WTC11 (cell line): Measurements from ENCODE around the gene TMEM121B. TPM values are rescaled to one million over a fixed set of nuclear protein-coding genes. Genes with fewer than 3 reads are reported as not detected.

Source experiments
- ATAC-seq: fragments of 200-7000 bp; cut with Tn5 transposase; 2 replicates; pipeline ENCODE4 v1.10.0; 2021; ENCODE audit warnings: mild to moderate bottlenecking, moderate library complexity
- CTCF ChIA-PET: fragments of 300-600 bp; sonication (Branson Sonifier 250); formaldehyde crosslinking; loops from one replicate; lab custom pipeline; 2021; ENCODE audit warnings: antibody characterized with exemption; lab: Charles Lee
- POLR2A ChIA-PET: fragments of 350-600 bp; sonication (Branson Sonifier 250); formaldehyde crosslinking; loops from one replicate; lab custom pipeline; 2021; ENCODE audit warnings: antibody characterized with exemption; lab: Charles Lee
- DNase-seq: peaks from one replicate; pipeline ENCODE4 v3.0.0; 2021; ENCODE audit warnings: low spot score
- H3K27ac Mint-ChIP-seq: 2 replicates; pipeline ENCODE4 v1.8.0; 2021; ENCODE audit warnings: mixed read lengths
- H3K27me3 Mint-ChIP-seq: 2 replicates; pipeline ENCODE4 v1.8.0; 2021; ENCODE audit warnings: low read depth, mild to moderate bottlenecking, moderate library complexity, mixed read lengths
- H3K36me3 Mint-ChIP-seq: 2 replicates; pipeline ENCODE4 v1.8.0; 2021; ENCODE audit warnings: mixed read lengths
- H3K4me1 Mint-ChIP-seq: 2 replicates; pipeline ENCODE4 v1.8.0; 2022; ENCODE audit warnings: mixed read lengths
- H3K4me3 Mint-ChIP-seq: 2 replicates; pipeline ENCODE4 v1.8.0; 2021; ENCODE audit warnings: mild to moderate bottlenecking, moderate library complexity, mixed read lengths
- H3K9me3 Mint-ChIP-seq: 2 replicates; pipeline ENCODE4 v1.8.0; 2021; ENCODE audit warnings: mixed read lengths
- ARID4B ChIP-seq: sonication (generic); formaldehyde crosslinking; IDR thresholded peaks from 2 replicates; pipeline ENCODE4 v1.8.0; 2023; ENCODE audit warnings: missing genetic modification reagents, mild to moderate bottlenecking, borderline replicate concordance
- ATF6 ChIP-seq: sonication (generic); formaldehyde crosslinking; IDR thresholded peaks from 2 replicates; pipeline ENCODE4 v1.8.1; 2023; ENCODE audit warnings: mild to moderate bottlenecking, missing genetic modification reagents
- CREB1 ChIP-seq: sonication (generic); formaldehyde crosslinking; IDR thresholded peaks from 2 replicates; pipeline ENCODE4 v1.8.0; 2023; ENCODE audit warnings: mild to moderate bottlenecking, missing genetic modification reagents
- CREM ChIP-seq: sonication (generic); formaldehyde crosslinking; IDR thresholded peaks from 2 replicates; pipeline ENCODE4 v1.8.1; 2022; ENCODE audit warnings: mild to moderate bottlenecking, missing genetic modification reagents, moderate library complexity
- E2F4 ChIP-seq: sonication (generic); formaldehyde crosslinking; IDR thresholded peaks from 2 replicates; pipeline ENCODE4 v1.8.1; 2022; ENCODE audit warnings: low read depth, mild to moderate bottlenecking, moderate library complexity, missing genetic modification reagents, borderline replicate concordance
- EMX1 ChIP-seq: fragments of 250-450 bp; sonication (Bioruptor Pico); IDR thresholded peaks from 2 replicates; pipeline ENCODE4 v1.8.0; 2021; ENCODE audit warnings: mild to moderate bottlenecking
- ERG ChIP-seq: fragments of 250-450 bp; sonication (Bioruptor Pico); IDR thresholded peaks from 2 replicates; pipeline ENCODE4 v1.8.0; 2021; ENCODE audit warnings: mild to moderate bottlenecking
- ESRRA ChIP-seq: sonication (generic); formaldehyde crosslinking; IDR thresholded peaks from 2 replicates; pipeline ENCODE4 v1.8.1; 2022; ENCODE audit warnings: mild to moderate bottlenecking, missing genetic modification reagents, borderline replicate concordance
- FOXP1 ChIP-seq: sonication (generic); formaldehyde crosslinking; IDR thresholded peaks from 2 replicates; pipeline ENCODE4 v1.8.0; 2022; ENCODE audit warnings: missing genetic modification reagents, mild to moderate bottlenecking, moderate library complexity, borderline replicate concordance
- HMGXB4 ChIP-seq: sonication (generic); formaldehyde crosslinking; IDR thresholded peaks from 2 replicates; pipeline ENCODE4 v1.8.1; 2023; ENCODE audit warnings: mild to moderate bottlenecking, moderate library complexity, missing genetic modification reagents
- IRF1 ChIP-seq: sonication (generic); formaldehyde crosslinking; IDR thresholded peaks from 2 replicates; pipeline ENCODE4 v1.8.0; 2023; ENCODE audit warnings: missing genetic modification reagents
- JAZF1 ChIP-seq: fragments of 250-450 bp; sonication (Bioruptor Pico); IDR thresholded peaks from 2 replicates; pipeline ENCODE4 v1.9.0; 2021; ENCODE audit warnings: moderate library complexity, mild to moderate bottlenecking, inconsistent platforms
- MYBL2 ChIP-seq: sonication (generic); formaldehyde crosslinking; IDR thresholded peaks from 2 replicates; pipeline ENCODE4 v1.8.1; 2023; ENCODE audit warnings: mild to moderate bottlenecking, moderate library complexity, missing genetic modification reagents
- NR3C1 ChIP-seq: sonication (generic); formaldehyde crosslinking; conservative IDR thresholded peaks from 2 replicates; pipeline ENCODE4 v1.8.1; 2023; ENCODE audit warnings: low read depth, mild to moderate bottlenecking, missing genetic modification reagents
- PRRX2 ChIP-seq: fragments of 250-450 bp; sonication (Bioruptor Pico); IDR thresholded peaks from 2 replicates; pipeline ENCODE4 v1.8.0; 2021; ENCODE audit warnings: mild to moderate bottlenecking
- SP1 ChIP-seq: sonication (generic); formaldehyde crosslinking; conservative IDR thresholded peaks from 2 replicates; pipeline ENCODE4 v1.8.1; 2022; ENCODE audit warnings: missing genetic modification reagents
- TCF7 ChIP-seq: sonication (generic); formaldehyde crosslinking; IDR thresholded peaks from 2 replicates; pipeline ENCODE4 v1.8.0; 2022; ENCODE audit warnings: mild to moderate bottlenecking, low read depth, missing genetic modification reagents, moderate library complexity
- USF2 ChIP-seq: sonication (generic); formaldehyde crosslinking; IDR thresholded peaks from 2 replicates; pipeline ENCODE4 v1.8.1; 2023; ENCODE audit warnings: mild to moderate bottlenecking, missing genetic modification reagents, moderate library complexity
- ZNF121 ChIP-seq: sonication (generic); formaldehyde crosslinking; IDR thresholded peaks from 2 replicates; pipeline ENCODE4 v1.8.0; 2023; ENCODE audit warnings: missing genetic modification reagents
- ZNF416 ChIP-seq: fragments of 250-450 bp; sonication (Bioruptor Pico); IDR thresholded peaks from 2 replicates; pipeline ENCODE4 v1.9.0; 2021; ENCODE audit warnings: mild to moderate bottlenecking, inconsistent platforms
- total RNA-seq: library from RNA; stranded (reverse); gene quantifications from 3 replicates; pipeline ENCODE4 v1.2.3, GENCODE V29; 2021
- TF ChIP-seq, protein P1 (sequence below): sonication (generic); formaldehyde crosslinking; IDR thresholded peaks from 2 replicates; pipeline ENCODE4 v1.8.1; 2023; ENCODE audit warnings: mild to moderate bottlenecking, missing genetic modification reagents, moderate library complexity

Gene TMEM121B
- total RNA-seq, 1 experiment from 2014 or later: 7.5 TPM

- no peak for TF ChIP-seq USF2 (CRISPR knock-in tag)
- TF ChIP-seq SP1 (CRISPR knock-in tag): no peak
- TF ChIP-seq ZNF416 (CRISPR knock-in tag): no peak
- no peak for TF ChIP-seq IRF1 (CRISPR knock-in tag)
- TF ChIP-seq NR3C1 (CRISPR knock-in tag): no peak
Observed at GRCh38 chr22:17079572-17079971, 41.6 kb downstream of the TMEM121B start (continued).

GRCh38 chr22:17077255-17077654 is 43.9 kb downstream of the TMEM121B start:
- H3K9me3 Mint-ChIP-seq: peaks cover 7% of the 10 kb centered on the region; the same call in 1 of the 2 replicates
- no peaks in the 10 kb centered on the region for H3K27me3 Mint-ChIP-seq
- no peak overlapping the region for H3K27ac Mint-ChIP-seq
- POLR2A ChIA-PET: no interaction called here
- ATAC-seq: no peak
- no peak for DNase-seq
- no peak for TF ChIP-seq E2F4
- no peak for TF ChIP-seq ESRRA (CRISPR knock-in tag)
- TF ChIP-seq HMGXB4 (CRISPR knock-in tag): no peak
- no peak for TF ChIP-seq ATF6
- TF ChIP-seq CREM (CRISPR knock-in tag): no peak
- TF ChIP-seq CREB1: no peak
- TF ChIP-seq, all 79 proteins: peak for 0
- CTCF ChIA-PET: interaction anchor here (1.0 to 2.5 kb wide), 4 partner anchors 18 to 95 kb away, joined by 3 to 12 read pairs (median 4); no protein-coding TSS in a partner anchor
- Mint-ChIP-seq H3K36me3 (no peaks in the 10 kb centered on the region), H3K4me3 (no peak overlapping the region), H3K4me1 (no peaks in the 10 kb centered on the region; the same call in 1 of the 2 replicates)

DNA sequence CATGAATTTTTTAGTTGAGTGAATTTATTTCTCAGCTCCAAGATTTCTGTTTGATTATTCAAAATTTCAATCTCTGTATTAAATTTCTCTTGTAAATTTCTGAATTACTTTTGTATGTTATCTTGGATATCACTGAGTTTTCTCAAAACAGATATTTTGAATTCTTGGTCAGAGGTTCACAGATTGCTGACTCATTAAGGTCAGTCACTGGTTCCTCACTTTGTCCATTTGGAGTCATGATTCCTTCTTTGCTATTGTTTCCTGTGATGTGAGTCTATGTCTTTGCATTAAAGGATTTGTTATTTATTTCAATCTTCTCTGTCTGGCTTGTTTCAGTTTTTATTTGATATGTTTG is 46.5 kb downstream of the TMEM121B start:
- ChIA-PET POLR2A (no interaction called here), CTCF (interaction anchor here (0.6 to 2.6 kb wide), 31 partner anchors 9 to 1082 kb away, joined by 3 to 27 read pairs (median 4); partner anchors contain the start of gene PEX26)
- Mint-ChIP-seq H3K9me3 (peaks cover 7% of the 10 kb centered on the region; the same call in 1 of the 2 replicates), H3K36me3 (no peaks in the 10 kb centered on the region), H3K4me3 (no peak overlapping the region), H3K27ac (no peak overlapping the region), H3K27me3 (no peaks in the 10 kb centered on the region), H3K4me1 (no peaks in the 10 kb centered on the region; the same call in 1 of the 2 replicates)
- no peak for ATAC-seq
- no peak for DNase-seq
- TF ChIP-seq ARID4B (CRISPR knock-in tag): no peak
- no peak for TF ChIP-seq ZNF121 (CRISPR knock-in tag)
- TF ChIP-seq JAZF1 (CRISPR knock-in tag): no peak
- no peak for TF ChIP-seq EMX1 (CRISPR knock-in tag)
- no peak for TF ChIP-seq FOXP1 (CRISPR knock-in tag)
- TF ChIP-seq PRRX2: no peak
- TF ChIP-seq, protein P1, sequence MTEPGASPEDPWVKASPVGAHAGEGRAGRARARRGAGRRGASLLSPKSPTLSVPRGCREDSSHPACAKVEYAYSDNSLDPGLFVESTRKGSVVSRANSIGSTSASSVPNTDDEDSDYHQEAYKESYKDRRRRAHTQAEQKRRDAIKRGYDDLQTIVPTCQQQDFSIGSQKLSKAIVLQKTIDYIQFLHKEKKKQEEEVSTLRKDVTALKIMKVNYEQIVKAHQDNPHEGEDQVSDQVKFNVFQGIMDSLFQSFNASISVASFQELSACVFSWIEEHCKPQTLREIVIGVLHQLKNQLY (CRISPR knock-in tag): no peak
- TF ChIP-seq ERG: no peak
- TF ChIP-seq TCF7 (CRISPR knock-in tag): no peak
- no peak for TF ChIP-seq MYBL2
